ENCODE measurements around the gene PSMD3. TPM values are rescaled to one million over a fixed set of nuclear protein-coding genes. Genes with fewer than 3 reads are reported as not detected.
"Not testable (repeated sequence)": the region's sequence is repeated elsewhere in the genome, so short reads cannot be mapped to it uniquely, and the experiment has no call there.

PSMD3 gene
- total RNA-seq, 1 donor from 2014 or later, result 116 TPM

GRCh38 chr17:39946551-39947330 is 33.9 kb upstream of the PSMD3 start:
- Mint-ChIP-seq H3K4me1 (ENCODE audit: unreplicated experiment) (peaks cover 18% of the 10 kb centered on the region), H3K27me3 (peaks cover 9% of the 10 kb centered on the region), H3K27ac (no peak overlapping the region), H3K36me3 (no peaks in the 10 kb centered on the region), H3K4me3 (no peak overlapping the region), H3K9me3 (no peaks in the 10 kb centered on the region)
- DNase-seq (ENCODE audit: extremely low spot score, unreplicated experiment), result no peak
- no peak for TF ChIP-seq CTCF (conservative IDR thresholded peaks at IDR 0.05)

GRCh38 chr17:39948489-39948828 is 32.1 kb upstream of the PSMD3 start:
- H3K27ac Mint-ChIP-seq, result peak overlapping the region; percentile 61
- H3K4me1 Mint-ChIP-seq (ENCODE audit: unreplicated experiment), result peaks cover 20% of the 10 kb centered on the region
- not testable (repeated sequence) for DNase-seq (ENCODE audit: extremely low spot score, unreplicated experiment); H3K36me3 Mint-ChIP-seq; H3K4me3 Mint-ChIP-seq; H3K9me3 Mint-ChIP-seq; H3K27me3 Mint-ChIP-seq

- H3K4me3 Mint-ChIP-seq, result no peak overlapping the region
- no peak for DNase-seq (ENCODE audit: extremely low spot score, unreplicated experiment)
- no peaks in the 10 kb centered on the region for H3K36me3 Mint-ChIP-seq
- H3K9me3 Mint-ChIP-seq, result no peaks in the 10 kb centered on the region
- TF ChIP-seq CTCF (conservative IDR thresholded peaks at IDR 0.05), result no peak
- no peaks in the 10 kb centered on the region for H3K27me3 Mint-ChIP-seq
- peak overlapping the region; percentile 61 for H3K27ac Mint-ChIP-seq
- peaks cover 23% of the 10 kb centered on the region for H3K4me1 Mint-ChIP-seq (ENCODE audit: unreplicated experiment)
Measured at GRCh38 chr17:39949028-39949427, 31.6 kb upstream of the PSMD3 start.

- Mint-ChIP-seq H3K36me3 (no peaks in the 10 kb centered on the region), H3K4me1 (ENCODE audit: unreplicated experiment) (peaks cover 23% of the 10 kb centered on the region), H3K27me3 (no peaks in the 10 kb centered on the region), H3K27ac (no peak overlapping the region), H3K4me3 (no peak overlapping the region), H3K9me3 (no peaks in the 10 kb centered on the region)
- no peak for DNase-seq (ENCODE audit: extremely low spot score, unreplicated experiment)
- no peak for TF ChIP-seq CTCF (conservative IDR thresholded peaks at IDR 0.05)
Measured at GRCh38 chr17:39950871-39951348, 29.7 kb upstream of the PSMD3 start.

- Mint-ChIP-seq H3K27ac (peak overlapping the region; percentile 46), H3K4me1 (ENCODE audit: unreplicated experiment) (peaks cover 23% of the 10 kb centered on the region), H3K27me3 (no peaks in the 10 kb centered on the region), H3K9me3 (no peaks in the 10 kb centered on the region), H3K4me3 (peak overlapping the region; percentile 66), H3K36me3 (no peaks in the 10 kb centered on the region)
- TF ChIP-seq CTCF (conservative IDR thresholded peaks at IDR 0.05), result no peak
- DNase-seq (ENCODE audit: extremely low spot score, unreplicated experiment), result no peak
Measured at GRCh38 chr17:39951924-39952679, 28.5 kb upstream of the PSMD3 start.

Measured in type B pancreatic cell (in vitro differentiated cells).